ENCODE measurements around the gene CTNNA3. TPM values are rescaled to one million over a fixed set of nuclear protein-coding genes. Genes with fewer than 3 reads are reported as not detected.

Gene CTNNA3
- total RNA-seq, 4 donors from 2014 or later: 1.5 to 9.8 (median 4.3) TPM

DNA sequence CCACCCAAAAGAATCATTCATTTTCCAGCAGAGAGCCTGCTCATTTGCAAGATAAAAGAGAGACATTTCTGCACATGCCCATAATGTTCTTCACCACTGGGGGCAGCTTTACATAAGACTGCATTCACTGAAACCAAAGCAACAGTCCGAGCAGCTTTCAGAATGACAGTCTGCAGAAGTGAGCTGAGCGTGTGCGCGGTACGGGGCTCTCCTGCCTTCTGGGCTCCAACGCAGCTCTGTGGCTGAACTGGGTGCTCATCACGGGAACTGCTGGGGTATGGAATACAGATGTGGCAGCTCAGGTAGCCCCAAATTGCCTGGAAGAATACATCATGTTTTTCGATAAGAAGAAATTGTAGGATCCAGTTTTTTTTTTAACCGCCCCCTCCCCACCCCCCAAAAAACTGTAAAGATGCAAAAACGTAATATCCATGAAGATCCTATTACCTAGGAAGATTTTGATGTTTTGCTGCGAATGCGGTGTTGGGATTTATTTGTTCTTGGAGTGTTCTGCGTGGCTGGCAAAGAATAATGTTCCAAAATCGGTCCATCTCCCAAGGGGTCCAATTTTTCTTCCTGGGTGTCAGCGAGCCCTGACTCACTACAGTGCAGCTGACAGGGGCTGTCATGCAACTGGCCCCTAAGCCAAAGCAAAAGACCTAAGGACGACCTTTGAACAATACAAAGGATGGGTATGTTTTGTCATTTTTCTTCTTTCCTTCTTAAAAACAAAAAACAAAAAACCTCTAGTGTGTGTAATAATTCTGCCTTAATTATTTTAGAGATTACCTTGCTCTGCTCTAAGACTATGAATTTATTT, 769.9 kb downstream of the CTNNA3 start, which contains the start of gene LRRTM3:
Gene LRRTM3, plus strand, starts transcription at position 141 of the 820 bp plus-strand sequence.
- Histone ChIP-seq H3K27me3 (no peaks in the 10 kb centered on the region), H3K4me1 (no peaks in the 10 kb centered on the region), H3K4me3 (no peak within 1 kb of the TSS), H3K9me3 (no peaks in the 10 kb centered on the region), H3K36me3 (no peaks in the 10 kb centered on the region), H3K27ac (no peak within 1 kb of the TSS)
- no peak for TF ChIP-seq POLR2A (IDR thresholded peaks at IDR 0.05)
- TF ChIP-seq, protein P1, sequence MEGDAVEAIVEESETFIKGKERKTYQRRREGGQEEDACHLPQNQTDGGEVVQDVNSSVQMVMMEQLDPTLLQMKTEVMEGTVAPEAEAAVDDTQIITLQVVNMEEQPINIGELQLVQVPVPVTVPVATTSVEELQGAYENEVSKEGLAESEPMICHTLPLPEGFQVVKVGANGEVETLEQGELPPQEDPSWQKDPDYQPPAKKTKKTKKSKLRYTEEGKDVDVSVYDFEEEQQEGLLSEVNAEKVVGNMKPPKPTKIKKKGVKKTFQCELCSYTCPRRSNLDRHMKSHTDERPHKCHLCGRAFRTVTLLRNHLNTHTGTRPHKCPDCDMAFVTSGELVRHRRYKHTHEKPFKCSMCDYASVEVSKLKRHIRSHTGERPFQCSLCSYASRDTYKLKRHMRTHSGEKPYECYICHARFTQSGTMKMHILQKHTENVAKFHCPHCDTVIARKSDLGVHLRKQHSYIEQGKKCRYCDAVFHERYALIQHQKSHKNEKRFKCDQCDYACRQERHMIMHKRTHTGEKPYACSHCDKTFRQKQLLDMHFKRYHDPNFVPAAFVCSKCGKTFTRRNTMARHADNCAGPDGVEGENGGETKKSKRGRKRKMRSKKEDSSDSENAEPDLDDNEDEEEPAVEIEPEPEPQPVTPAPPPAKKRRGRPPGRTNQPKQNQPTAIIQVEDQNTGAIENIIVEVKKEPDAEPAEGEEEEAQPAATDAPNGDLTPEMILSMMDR (IDR thresholded peaks at IDR 0.05): peak; percentile 38 to 50 (median 44)
- DNase-seq: peak; percentile 14
- intact Hi-C loops (cut with DNase I; ENCODE audit: low total_unique reads): no loop called here

DNA sequence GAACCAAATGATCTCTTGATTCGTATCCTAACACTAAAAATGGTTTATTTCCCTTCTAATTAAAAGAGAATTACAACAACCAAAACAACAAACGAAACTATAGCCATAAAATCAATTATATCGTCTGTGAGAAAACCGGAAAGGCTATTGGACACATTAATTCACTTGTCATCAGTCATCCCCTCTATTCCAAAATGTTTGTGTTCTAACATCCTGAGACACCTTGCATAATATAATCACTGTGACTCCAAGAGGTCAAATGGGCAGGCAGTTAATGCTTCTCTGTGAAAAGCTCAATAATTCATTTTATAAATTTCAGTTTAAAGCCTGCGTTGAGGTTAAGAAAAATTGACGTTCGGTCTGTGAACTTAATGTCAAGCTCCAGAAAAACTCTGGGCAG, 770.6 kb downstream of the CTNNA3 start:
- Histone ChIP-seq H3K27ac (no peak overlapping the region), H3K36me3 (no peaks in the 10 kb centered on the region), H3K4me3 (no peak overlapping the region), H3K9me3 (no peaks in the 10 kb centered on the region), H3K4me1 (no peaks in the 10 kb centered on the region), H3K27me3 (no peaks in the 10 kb centered on the region)
- DNase-seq: no peak
- no peak for TF ChIP-seq POLR2A (IDR thresholded peaks at IDR 0.05)
- TF ChIP-seq, protein P1 (IDR thresholded peaks at IDR 0.05): no peak
- intact Hi-C loops (cut with DNase I; ENCODE audit: low total_unique reads): no loop called here

DNA sequence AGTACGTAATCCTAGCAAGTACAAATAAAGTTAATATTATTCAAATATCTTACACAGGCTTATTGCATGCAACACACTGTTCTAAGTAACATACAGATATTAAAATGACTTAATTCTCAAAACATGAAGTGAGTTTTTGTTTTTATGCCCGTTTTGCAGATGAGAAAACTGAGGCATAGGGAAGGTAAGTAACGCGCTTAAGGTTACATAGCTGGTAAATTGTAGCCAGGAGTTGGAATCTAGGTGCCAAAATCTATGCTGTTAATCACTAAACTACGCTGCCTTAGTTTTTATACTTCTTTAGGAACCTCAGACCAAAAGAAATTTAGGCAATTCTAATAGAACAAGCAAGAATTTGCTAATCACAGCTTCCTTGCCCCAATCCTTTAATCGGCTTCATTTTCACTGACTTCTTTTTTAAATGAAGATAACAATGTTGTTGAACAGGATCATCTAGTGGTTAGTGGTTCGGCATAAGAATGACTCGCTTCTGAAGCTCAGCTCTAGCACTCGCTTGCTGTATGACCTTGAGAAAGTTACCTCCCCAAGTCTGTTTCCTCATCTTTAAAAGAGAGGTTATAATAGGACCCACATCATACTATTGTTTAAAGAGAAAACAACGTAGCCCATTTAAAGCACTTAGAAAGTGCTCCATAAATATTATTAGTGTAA, 771.2 kb downstream of the CTNNA3 start:
- Histone ChIP-seq H3K36me3 (no peaks in the 10 kb centered on the region), H3K27me3 (no peaks in the 10 kb centered on the region), H3K4me3 (no peak overlapping the region), H3K27ac (no peak overlapping the region), H3K9me3 (no peaks in the 10 kb centered on the region), H3K4me1 (no peaks in the 10 kb centered on the region)
- DNase-seq: no peak
- TF ChIP-seq, protein P1 (IDR thresholded peaks at IDR 0.05): no peak
- TF ChIP-seq POLR2A (IDR thresholded peaks at IDR 0.05): no peak
- intact Hi-C loops (cut with DNase I; ENCODE audit: low total_unique reads): no loop called here

DNA sequence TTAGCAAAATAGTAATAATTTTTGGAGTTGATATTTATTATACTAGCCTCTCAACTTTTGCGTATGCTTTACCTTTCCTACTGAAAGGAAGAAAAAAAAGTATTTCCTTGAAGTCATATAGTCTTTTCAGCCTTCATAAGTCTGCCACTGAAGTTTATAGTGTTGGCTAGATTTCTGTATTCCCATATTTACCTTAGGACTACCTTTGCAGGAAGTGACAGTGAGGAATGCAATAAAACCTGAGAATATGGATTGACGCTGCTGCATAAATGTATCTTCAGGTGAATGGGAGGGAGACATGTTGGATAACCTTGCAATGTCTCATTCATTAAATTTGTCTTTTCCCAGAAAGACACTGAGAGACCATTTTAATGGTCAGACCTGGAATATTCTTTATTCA, 776.7 kb downstream of the CTNNA3 start:
- no peak for DNase-seq
- H3K4me1 ChIP-seq: no peaks in the 10 kb centered on the region
- no peak overlapping the region for H3K4me3 ChIP-seq
- no peaks in the 10 kb centered on the region for H3K27me3 ChIP-seq
- TF ChIP-seq POLR2A (IDR thresholded peaks at IDR 0.05): no peak
- TF ChIP-seq, protein P1 (IDR thresholded peaks at IDR 0.05): no peak
- no peaks in the 10 kb centered on the region for H3K9me3 ChIP-seq
- H3K36me3 ChIP-seq: no peaks in the 10 kb centered on the region
- no peak overlapping the region for H3K27ac ChIP-seq
- intact Hi-C loops (cut with DNase I; ENCODE audit: low total_unique reads): no loop called here

DNA sequence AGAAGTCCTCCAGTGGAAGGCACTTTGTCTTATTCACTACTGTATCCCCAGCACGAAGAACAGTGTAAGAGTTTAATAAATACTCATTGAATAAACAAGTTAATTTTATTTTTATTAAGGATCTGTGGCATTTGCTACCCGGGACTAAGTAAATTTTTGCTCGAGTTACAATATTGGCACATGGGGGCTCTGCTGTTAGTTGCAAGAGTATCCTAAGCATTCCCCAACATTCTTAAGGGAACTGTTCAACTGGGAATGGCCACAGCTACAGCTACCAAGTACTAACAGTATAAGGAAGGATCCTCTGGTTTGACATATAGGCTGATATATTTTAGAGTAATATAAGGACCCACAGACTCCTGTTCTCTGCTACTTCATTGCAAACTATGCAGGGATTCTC, 778.9 kb downstream of the CTNNA3 start:
- Histone ChIP-seq H3K27ac (no peak overlapping the region), H3K4me1 (no peaks in the 10 kb centered on the region), H3K4me3 (no peak overlapping the region), H3K9me3 (no peaks in the 10 kb centered on the region), H3K36me3 (no peaks in the 10 kb centered on the region), H3K27me3 (no peaks in the 10 kb centered on the region)
- DNase-seq: no peak
- TF ChIP-seq, protein P1 (IDR thresholded peaks at IDR 0.05): no peak
- TF ChIP-seq POLR2A (IDR thresholded peaks at IDR 0.05): no peak
- intact Hi-C loops (cut with DNase I; ENCODE audit: low total_unique reads): no loop called here

All from uterus (tissue), 4 donors.